NT2/D1 (cell line): ENCODE measurements around the gene RELN.
A peak's percentile ranks its signal among the peaks of the same experiment; 100 is the strongest.

Source experiments
- DNase-seq: peaks from one replicate; pipeline ENCODE4 v3.0.0-alpha.2; 2011; ENCODE audit warnings: low read depth, low spot score
- H3K27me3 ChIP-seq: 2 replicates; pipeline ENCODE4 v1.6.0; 2011; ENCODE audit warnings: mild to moderate bottlenecking; ENCODE audit not compliant: insufficient read length, insufficient read depth
- H3K36me3 ChIP-seq: 2 replicates; pipeline ENCODE4 v1.6.1; 2011; ENCODE audit warnings: mild to moderate bottlenecking, low read length, mixed read lengths; ENCODE audit not compliant: insufficient read depth, insufficient read length
- H3K4me1 ChIP-seq: 2 replicates; pipeline ENCODE4 v1.5.1; 2011; ENCODE audit not compliant: insufficient read depth, insufficient read length
- H3K4me3 ChIP-seq: 2 replicates; pipeline ENCODE4 v1.5.1; 2011; ENCODE audit warnings: low read depth; ENCODE audit not compliant: insufficient read length
- H3K9ac ChIP-seq: 2 replicates; pipeline ENCODE4 v1.6.0; 2011; ENCODE audit warnings: low read depth; ENCODE audit not compliant: insufficient read length
- H3K9me3 ChIP-seq: 2 replicates; pipeline ENCODE4 v1.5.1; 2011; ENCODE audit warnings: mild to moderate bottlenecking, low read length; ENCODE audit not compliant: insufficient read depth
- SUZ12 ChIP-seq: IDR thresholded peaks from 2 replicates; pipeline ENCODE4 v1.6.1; 2011; ENCODE audit not compliant: insufficient read length, insufficient read depth; ENCODE audit errors: extremely low read depth
- YY1 ChIP-seq: IDR thresholded peaks from 2 replicates; pipeline ENCODE4 v1.6.1; 2011; ENCODE audit not compliant: insufficient read length, insufficient read depth
- ZNF274 ChIP-seq: IDR thresholded peaks from 2 replicates; pipeline ENCODE4 v1.6.1; 2011; ENCODE audit warnings: mild to moderate bottlenecking, low read depth, low read length

RELN gene

GRCh38 chr7:103480771-103481170 is 508.7 kb downstream of the RELN start:
- H3K27me3 ChIP-seq: no peaks in the 10 kb centered on the region
- H3K36me3 ChIP-seq: no peaks in the 10 kb centered on the region
- H3K4me1 ChIP-seq: no peaks in the 10 kb centered on the region
- no peak overlapping the region for H3K4me3 ChIP-seq
- no peaks in the 10 kb centered on the region for H3K9me3 ChIP-seq
- DNase-seq: no peak
- no peak overlapping the region for H3K9ac ChIP-seq
- TF ChIP-seq YY1: no peak
- TF ChIP-seq SUZ12: no peak
- no peak for TF ChIP-seq ZNF274

- H3K27me3 ChIP-seq: no peaks in the 10 kb centered on the region
Observed at GRCh38 chr7:103474956-103475355, 514.5 kb downstream of the RELN start.

GRCh38 chr7:103469095-103469948 is 520.1 kb downstream of the RELN start:
- no peaks in the 10 kb centered on the region for H3K27me3 ChIP-seq
- no peaks in the 10 kb centered on the region for H3K9me3 ChIP-seq
- H3K36me3 ChIP-seq: no peaks in the 10 kb centered on the region
- H3K4me3 ChIP-seq: no peak overlapping the region
- TF ChIP-seq SUZ12: no peak
- TF ChIP-seq YY1: no peak
- no peak for TF ChIP-seq ZNF274
- H3K9ac ChIP-seq: no peak overlapping the region
- H3K4me1 ChIP-seq: no peaks in the 10 kb centered on the region
- DNase-seq: no peak

More at GRCh38 chr7:103474956-103475355, 514.5 kb downstream of the RELN start:
- H3K36me3 ChIP-seq: no peaks in the 10 kb centered on the region
- DNase-seq: no peak
- no peak overlapping the region for H3K9ac ChIP-seq
- no peak for TF ChIP-seq YY1
- TF ChIP-seq SUZ12: no peak
- TF ChIP-seq ZNF274: no peak
- no peak overlapping the region for H3K4me3 ChIP-seq
- no peaks in the 10 kb centered on the region for H3K9me3 ChIP-seq
- H3K4me1 ChIP-seq: no peaks in the 10 kb centered on the region

- Histone ChIP-seq H3K27me3 (no peaks in the 10 kb centered on the region), H3K4me1 (no peaks in the 10 kb centered on the region), H3K9me3 (no peaks in the 10 kb centered on the region), H3K9ac (no peak overlapping the region), H3K36me3 (no peaks in the 10 kb centered on the region), H3K4me3 (no peak overlapping the region)
- DNase-seq: no peak
- TF ChIP-seq ZNF274: no peak
- TF ChIP-seq YY1: no peak
- TF ChIP-seq SUZ12: no peak
Observed at GRCh38 chr7:103466814-103467213, 522.6 kb downstream of the RELN start.

- DNase-seq: no peak
- no peak overlapping the region for H3K4me3 ChIP-seq
- H3K27me3 ChIP-seq: no peaks in the 10 kb centered on the region
- no peak for TF ChIP-seq SUZ12
- TF ChIP-seq YY1: no peak
- no peak for TF ChIP-seq ZNF274
- H3K36me3 ChIP-seq: no peaks in the 10 kb centered on the region
- H3K9me3 ChIP-seq: no peaks in the 10 kb centered on the region
- no peaks in the 10 kb centered on the region for H3K4me1 ChIP-seq
- no peak overlapping the region for H3K9ac ChIP-seq
Observed at GRCh38 chr7:103462358-103462757, 527.1 kb downstream of the RELN start.

- Histone ChIP-seq H3K4me1 (no peaks in the 10 kb centered on the region), H3K9me3 (no peaks in the 10 kb centered on the region), H3K9ac (no peak overlapping the region), H3K27me3 (peaks cover 49% of the 10 kb centered on the region), H3K36me3 (no peaks in the 10 kb centered on the region), H3K4me3 (no peak overlapping the region)
- TF ChIP-seq ZNF274: no peak
- no peak for TF ChIP-seq SUZ12
- TF ChIP-seq YY1: no peak
- DNase-seq: peak; percentile 55
Observed at GRCh38 chr7:103447073-103447960, 542.1 kb downstream of the RELN start.
